ENCODE results near the gene MAPK11. TPM values are rescaled to one million over a fixed set of nuclear protein-coding genes. Genes with fewer than 3 reads are reported as not detected.

MAPK11 gene
- total and polyA plus RNA-seq, 2 donors (not counting 1 experiment from before 2014, with no cell fraction given), result 2.6 to 7.6 TPM

- DNase-seq (ENCODE audit: low read depth in 2 of 2), result peak in 1 of 2 donors; percentile 45
- Histone ChIP-seq H3K4me3 (replicated peaks in 1 of 4; ENCODE audit: control extremely low read depth in 1 of 4, insufficient read depth in 1 of 4, low read depth in 3 of 4, low read length in 4 of 4) (peak within 1 kb of the TSS; percentile 62 to 73 (median 70)), H3K4me2 (ENCODE audit: extremely low read depth, insufficient read depth, low read length) (peak within 1 kb of the TSS; percentile 81), H3K27ac (ENCODE audit: insufficient read depth, low read length) (peak within 1 kb of the TSS; percentile 54), H3K36me3 (ENCODE audit: control insufficient read depth, insufficient read depth, low read length) (peaks cover 5% of the 10 kb centered on the region), H3K9me3 (ENCODE audit: control insufficient read depth, insufficient read depth, low read depth, low read length) (no peaks in the 10 kb centered on the region), H4K20me1 (ENCODE audit: control insufficient read depth, extremely low read depth, insufficient read depth, low read length) (no peaks in the 10 kb centered on the region), H3K4me1 (ENCODE audit: control insufficient read depth, extremely low read depth, insufficient read depth, low read length) (peaks cover 6% of the 10 kb centered on the region), H3K79me2 (ENCODE audit: control insufficient read depth, insufficient read depth, low read length) (peaks cover 8% of the 10 kb centered on the region), H2AFZ (ENCODE audit: low read length) (peak within 1 kb of the TSS; percentile 46), H3K27me3 (ENCODE audit: control insufficient read depth, insufficient read depth, low read length) (no peaks in the 10 kb centered on the region), H3K9ac (ENCODE audit: insufficient read depth, low read length) (peak within 1 kb of the TSS; percentile 72)
- TF ChIP-seq CTCF (conservative IDR thresholded peaks at IDR 0.05 in 1 of 2, IDR thresholded peaks at IDR 0.05 in 1 of 2; ENCODE audit: low read depth in 1 of 2, low read length in 2 of 2), result no peak
- TF ChIP-seq EZH2 (IDR thresholded peaks at IDR 0.05; ENCODE audit: low read length, missing control alignments), result no peak
Measured at GRCh38 chr22:50261615-50262459, 8.3 kb downstream of the MAPK11 start, which contains the start of gene MAPK12. TSS of gene MAPK12 (minus strand) at chr22:50261683. CDS start at chr22:50261509, 174 bp downstream.

- peak; percentile 67 to 74 for DNase-seq (ENCODE audit: low read depth in 2 of 2)
- Histone ChIP-seq H3K9me3 (ENCODE audit: control insufficient read depth, insufficient read depth, low read depth, low read length) (no peaks in the 10 kb centered on the region), H3K9ac (ENCODE audit: insufficient read depth, low read length) (peak overlapping the region; percentile 72), H3K79me2 (ENCODE audit: control insufficient read depth, insufficient read depth, low read length) (peaks cover 8% of the 10 kb centered on the region), H3K4me2 (ENCODE audit: extremely low read depth, insufficient read depth, low read length) (peak overlapping the region; percentile 81), H3K36me3 (ENCODE audit: control insufficient read depth, insufficient read depth, low read length) (peaks cover 9% of the 10 kb centered on the region), H2AFZ (ENCODE audit: low read length) (peak overlapping the region; percentile 46), H3K27me3 (ENCODE audit: control insufficient read depth, insufficient read depth, low read length) (no peaks in the 10 kb centered on the region), H3K4me3 (replicated peaks in 1 of 4; ENCODE audit: control extremely low read depth in 1 of 4, insufficient read depth in 1 of 4, low read depth in 3 of 4, low read length in 4 of 4) (peak overlapping the region; percentile 62 to 73 (median 70)), H3K4me1 (ENCODE audit: control insufficient read depth, extremely low read depth, insufficient read depth, low read length) (peaks cover 6% of the 10 kb centered on the region), H4K20me1 (ENCODE audit: control insufficient read depth, extremely low read depth, insufficient read depth, low read length) (no peaks in the 10 kb centered on the region), H3K27ac (ENCODE audit: insufficient read depth, low read length) (peak overlapping the region; percentile 54)
- no peak for TF ChIP-seq CTCF (conservative IDR thresholded peaks at IDR 0.05 in 1 of 2, IDR thresholded peaks at IDR 0.05 in 1 of 2; ENCODE audit: low read depth in 1 of 2, low read length in 2 of 2)
- no peak for TF ChIP-seq EZH2 (IDR thresholded peaks at IDR 0.05; ENCODE audit: low read length, missing control alignments)
Measured at GRCh38 chr22:50260801-50261614, 9.2 kb downstream of the MAPK11 start.

GRCh38 chr22:50260434-50260800, 9.8 kb downstream of the MAPK11 start:
- peak overlapping the region; percentile 54 for H3K27ac ChIP-seq (ENCODE audit: insufficient read depth, low read length)
- peak overlapping the region; percentile 62 to 73 (median 70) for H3K4me3 ChIP-seq (replicated peaks in 1 of 4; ENCODE audit: control extremely low read depth in 1 of 4, insufficient read depth in 1 of 4, low read depth in 3 of 4, low read length in 4 of 4)
- peak in 1 of 2 donors; percentile 27 for DNase-seq (ENCODE audit: low read depth in 2 of 2)
- H3K36me3 ChIP-seq (ENCODE audit: control insufficient read depth, insufficient read depth, low read length), result peaks cover 12% of the 10 kb centered on the region
- no peaks in the 10 kb centered on the region for H4K20me1 ChIP-seq (ENCODE audit: control insufficient read depth, extremely low read depth, insufficient read depth, low read length)
- H3K4me1 ChIP-seq (ENCODE audit: control insufficient read depth, extremely low read depth, insufficient read depth, low read length), result peaks cover 6% of the 10 kb centered on the region
- no peaks in the 10 kb centered on the region for H3K9me3 ChIP-seq (ENCODE audit: control insufficient read depth, insufficient read depth, low read depth, low read length)
- H3K4me2 ChIP-seq (ENCODE audit: extremely low read depth, insufficient read depth, low read length), result peak overlapping the region; percentile 81
- H3K79me2 ChIP-seq (ENCODE audit: control insufficient read depth, insufficient read depth, low read length), result peaks cover 8% of the 10 kb centered on the region
- peak overlapping the region; percentile 46 for H2AFZ ChIP-seq (ENCODE audit: low read length)
- peak overlapping the region; percentile 72 for H3K9ac ChIP-seq (ENCODE audit: insufficient read depth, low read length)
- no peak for TF ChIP-seq EZH2 (IDR thresholded peaks at IDR 0.05; ENCODE audit: low read length, missing control alignments)
- TF ChIP-seq CTCF (conservative IDR thresholded peaks at IDR 0.05 in 1 of 2, IDR thresholded peaks at IDR 0.05 in 1 of 2; ENCODE audit: low read depth in 1 of 2, low read length in 2 of 2), result no peak
- no peaks in the 10 kb centered on the region for H3K27me3 ChIP-seq (ENCODE audit: control insufficient read depth, insufficient read depth, low read length)

Data from fibroblast of lung (primary cell).